Activated CD4-positive, alpha-beta T cell treated with anti-CD3 and anti-CD28 coated beads, Interleukin-2, amount 50 U/mL, for 4 hours (primary cell): Measurements from ENCODE around the gene HTT.

Source experiments
- DNase-seq, 2 experiments: peaks; one replicate each; pipeline ENCODE4 v3.0.0-alpha.2; 2020

HTT gene

GRCh38 chr4:3205995-3206394 lies 131.5 kb downstream of the HTT start:
- no peak for DNase-seq

- no peak for DNase-seq
Measured at GRCh38 chr4:3206439-3207100, 132.1 kb downstream of the HTT start.

GRCh38 chr4:3207531-3208037 lies 133.1 kb downstream of the HTT start:
- DNase-seq: no peak

- DNase-seq: no peak
Measured at GRCh38 chr4:3208826-3209225, 134.3 kb downstream of the HTT start.

- no peak for DNase-seq
Measured at GRCh38 chr4:3209551-3210325, 135.3 kb downstream of the HTT start.

- no peak for DNase-seq
Measured at GRCh38 chr4:3210467-3210866, 136.0 kb downstream of the HTT start.

- no peak for DNase-seq
Measured at GRCh38 chr4:3211866-3212265, 137.4 kb downstream of the HTT start.

GRCh38 chr4:3212391-3213105 lies 138.1 kb downstream of the HTT start:
- DNase-seq: no peak

- DNase-seq: no peak
Measured at GRCh38 chr4:3213106-3213425, 138.6 kb downstream of the HTT start.

- no peak for DNase-seq
Measured at GRCh38 chr4:3213661-3214250, 139.3 kb downstream of the HTT start.

GRCh38 chr4:3215256-3215655 lies 140.8 kb downstream of the HTT start:
- DNase-seq: no peak

- DNase-seq: no peak
Measured at GRCh38 chr4:3215733-3216132, 141.3 kb downstream of the HTT start.

- no peak for DNase-seq
Measured at GRCh38 chr4:3217266-3217665, 142.8 kb downstream of the HTT start.

- DNase-seq: no peak
Measured at GRCh38 chr4:3217771-3218170, 143.3 kb downstream of the HTT start.

- no peak for DNase-seq
Measured at GRCh38 chr4:3218824-3219760, 144.6 kb downstream of the HTT start.

GRCh38 chr4:3219761-3220475 lies 145.4 kb downstream of the HTT start:
- DNase-seq: no peak

- DNase-seq: no peak
Measured at GRCh38 chr4:3220476-3221183, 146.1 kb downstream of the HTT start.

GRCh38 chr4:3221184-3221494 lies 146.7 kb downstream of the HTT start:
- DNase-seq: no peak

GRCh38 chr4:3221996-3222395 lies 147.5 kb downstream of the HTT start:
- no peak for DNase-seq

GRCh38 chr4:3223346-3223745 lies 148.9 kb downstream of the HTT start:
- DNase-seq: no peak
